Tibial nerve (tissue), 4 donors: ENCODE data around the gene NTPCR. TPM values are rescaled to one million over a fixed set of nuclear protein-coding genes. Genes with fewer than 3 reads are reported as not detected.

Experiments
- DNase-seq, 2 donors: peaks; one replicate each; pipeline ENCODE4 v3.0.0-alpha.2; 2019; ENCODE audit warnings: low spot score in 2 of 2
- H3K27ac ChIP-seq, 4 donors: fragments of 200-600 bp; sonication (generic) in 3 of 4; one replicate each; pipeline ENCODE4 v1.5.1; 2017 to 2019; ENCODE audit warnings: mild to moderate bottlenecking in 1 of 4
- H3K27me3 ChIP-seq, 2 donors: fragments of 200-600 bp; sonication (generic) in 1 of 2; one replicate each; pipeline versions ENCODE4 v1.5.1 to v1.6.0; 2017 to 2019
- H3K36me3 ChIP-seq, 3 donors: fragments of 200-600 bp; sonication (generic); one replicate each; pipeline ENCODE4 v1.5.1; 2018 to 2019
- H3K4me1 ChIP-seq, 4 donors: fragments of 200-600 bp; sonication (generic) in 3 of 4; one replicate each; pipeline ENCODE4 v1.5.1; 2017 to 2019
- H3K4me3 ChIP-seq, 4 donors: fragments of 200-600 bp; sonication (generic) in 3 of 4; one replicate each; pipeline ENCODE4 v1.5.1; 2017 to 2019; ENCODE audit warnings: mild to moderate bottlenecking in 1 of 4, moderate library complexity in 1 of 4
- H3K9me3 ChIP-seq, 4 donors: fragments of 200-600 bp; sonication (generic) in 3 of 4; one replicate each; pipeline ENCODE4 v1.5.1; 2017 to 2019
- EP300 ChIP-seq, 2 donors: sonication (generic); formaldehyde crosslinking; IDR thresholded peaks; one replicate each; pipeline ENCODE4 v1.6.1; 2017; ENCODE audit warnings: antibody characterized with exemption in 2 of 2, mild to moderate bottlenecking in 1 of 2
- POLR2A ChIP-seq, 2 donors: fragments of 450-650 bp; IDR thresholded peaks; one replicate each; pipeline ENCODE4 v1.6.1; 2017; ENCODE audit warnings: antibody characterized with exemption in 2 of 2, mild to moderate bottlenecking in 2 of 2, moderate library complexity in 2 of 2
- WGBS, 2 donors: methylation state at CpG; one replicate each; pipeline ENCODE4 v1.1.5; 2018; 5-methylcytosine and 5-hydroxymethylcytosine counted together
- total RNA-seq, 4 donors: library from RNA; depleted of rRNA; stranded (reverse); fragments of >200 nt; gene quantifications; one replicate each; pipeline ENCODE4 v1.1.0, GENCODE V29; 2016
- TF ChIP-seq, protein P1 (sequence below), 5 experiments: fragments of 200-600 bp in 3 of 5; fragments of 450-650 bp in 2 of 5; sonication (generic) in 3 of 5; IDR thresholded peaks; one replicate each; pipeline ENCODE4 v1.5.1; 2016 to 2019; ENCODE audit warnings: antibody characterized with exemption in 5 of 5, mild to moderate bottlenecking in 3 of 5, moderate library complexity in 2 of 5

Gene NTPCR
- total RNA-seq, 4 donors from 2014 or later, result 16.5 to 20.0 (median 18.6) TPM

DNA sequence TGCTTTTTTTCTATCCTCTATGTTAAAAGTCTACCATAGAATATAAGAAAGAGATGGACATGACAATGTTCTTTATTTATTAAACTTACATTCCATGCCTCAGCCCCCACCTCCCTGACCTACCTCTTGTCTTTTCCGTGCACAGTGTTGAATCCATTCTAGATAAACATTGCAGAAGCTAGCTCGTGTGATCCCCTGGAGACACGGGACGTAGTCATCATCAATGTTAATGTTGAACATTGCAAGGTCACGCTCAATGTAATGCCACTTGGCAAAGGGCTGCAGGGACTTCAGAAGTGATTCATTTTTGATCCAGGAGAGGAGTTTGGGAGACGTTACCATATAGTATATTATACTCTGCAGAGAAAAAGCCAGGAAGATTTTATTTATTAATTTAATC is 66.4 kb downstream of the NTPCR start:
- WGBS, 2 donors, result 69 to 76% methylated on average over 6 of the region's 6 CpGs
- H3K9me3 ChIP-seq, result no peaks in the 10 kb centered on the region
- peaks cover 0 to 26% (median 3%) of the 10 kb centered on the region in 4 donors for H3K4me1 ChIP-seq

DNA sequence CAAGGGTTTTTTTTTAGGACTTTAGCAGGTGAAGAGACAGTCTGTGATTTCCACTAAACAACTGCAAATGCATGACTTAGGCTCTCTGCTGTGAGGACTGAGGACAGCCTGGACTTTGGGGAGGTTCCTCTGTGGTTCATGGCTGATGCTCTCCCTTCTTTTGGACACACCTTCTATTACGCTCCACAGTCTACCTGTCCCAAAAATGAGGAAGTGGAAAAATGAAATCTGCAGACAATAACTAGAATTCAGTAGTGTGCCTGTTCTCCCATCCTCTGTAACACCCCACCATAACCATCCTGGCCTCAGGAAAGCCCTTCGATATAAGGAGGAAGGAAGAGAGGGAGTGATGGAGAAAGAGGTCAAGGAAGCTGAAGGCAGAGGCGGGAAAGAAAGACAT is 68.7 kb downstream of the NTPCR start:
- no peaks in the 10 kb centered on the region for H3K36me3 ChIP-seq
- no peaks in the 10 kb centered on the region for H3K9me3 ChIP-seq
- H3K4me3 ChIP-seq, result no peak overlapping the region
- no peak for DNase-seq
- TF ChIP-seq, protein P1, sequence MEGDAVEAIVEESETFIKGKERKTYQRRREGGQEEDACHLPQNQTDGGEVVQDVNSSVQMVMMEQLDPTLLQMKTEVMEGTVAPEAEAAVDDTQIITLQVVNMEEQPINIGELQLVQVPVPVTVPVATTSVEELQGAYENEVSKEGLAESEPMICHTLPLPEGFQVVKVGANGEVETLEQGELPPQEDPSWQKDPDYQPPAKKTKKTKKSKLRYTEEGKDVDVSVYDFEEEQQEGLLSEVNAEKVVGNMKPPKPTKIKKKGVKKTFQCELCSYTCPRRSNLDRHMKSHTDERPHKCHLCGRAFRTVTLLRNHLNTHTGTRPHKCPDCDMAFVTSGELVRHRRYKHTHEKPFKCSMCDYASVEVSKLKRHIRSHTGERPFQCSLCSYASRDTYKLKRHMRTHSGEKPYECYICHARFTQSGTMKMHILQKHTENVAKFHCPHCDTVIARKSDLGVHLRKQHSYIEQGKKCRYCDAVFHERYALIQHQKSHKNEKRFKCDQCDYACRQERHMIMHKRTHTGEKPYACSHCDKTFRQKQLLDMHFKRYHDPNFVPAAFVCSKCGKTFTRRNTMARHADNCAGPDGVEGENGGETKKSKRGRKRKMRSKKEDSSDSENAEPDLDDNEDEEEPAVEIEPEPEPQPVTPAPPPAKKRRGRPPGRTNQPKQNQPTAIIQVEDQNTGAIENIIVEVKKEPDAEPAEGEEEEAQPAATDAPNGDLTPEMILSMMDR (IDR thresholded peaks at IDR 0.05), result no peak
- no peak for TF ChIP-seq POLR2A (IDR thresholded peaks at IDR 0.05)
- no peak for TF ChIP-seq EP300 (IDR thresholded peaks at IDR 0.05)
- no peak overlapping the region for H3K27ac ChIP-seq
- WGBS, 2 donors, result 88 to 91% methylated on average over 3 of the region's 3 CpGs
- no peaks in the 10 kb centered on the region for H3K27me3 ChIP-seq
- peaks cover 0 to 26% (median 3%) of the 10 kb centered on the region in 4 donors for H3K4me1 ChIP-seq

More for the DNA sequence above, 66.4 kb downstream of the NTPCR start:
- H3K27ac ChIP-seq, result no peak overlapping the region
- H3K4me3 ChIP-seq, result no peak overlapping the region
- no peaks in the 10 kb centered on the region for H3K27me3 ChIP-seq
- DNase-seq, result no peak
- H3K36me3 ChIP-seq, result no peaks in the 10 kb centered on the region
- no peak for TF ChIP-seq POLR2A (IDR thresholded peaks at IDR 0.05)
- TF ChIP-seq, protein P1 (IDR thresholded peaks at IDR 0.05), result no peak
- TF ChIP-seq EP300 (IDR thresholded peaks at IDR 0.05), result no peak

DNA sequence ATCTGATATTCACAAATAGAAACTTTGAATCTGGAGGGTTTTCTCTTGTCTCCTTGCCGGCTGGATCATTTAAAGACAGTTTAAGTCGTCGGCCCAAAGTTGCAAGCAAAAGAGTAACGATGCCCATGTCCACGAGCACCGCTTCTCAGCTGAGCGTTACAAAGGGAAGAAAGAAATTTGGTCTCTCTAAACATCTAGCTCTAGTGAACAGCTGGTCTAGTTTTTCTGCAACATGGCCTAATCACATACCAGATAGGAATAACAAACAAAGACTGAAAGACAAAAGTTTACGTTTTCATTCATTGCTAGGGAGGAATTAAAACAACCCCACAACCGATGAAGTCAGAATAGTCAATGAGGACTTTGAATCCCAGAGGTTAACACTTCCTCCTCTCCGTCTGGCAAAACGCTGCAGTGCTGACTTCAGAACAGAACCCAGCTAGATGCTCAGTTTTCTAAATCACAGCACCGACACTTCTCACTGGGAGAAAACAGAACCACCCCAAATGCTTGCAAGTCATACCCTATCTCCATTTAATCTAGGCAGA is 69.4 kb downstream of the NTPCR start:
- Histone ChIP-seq H3K4me3 (no peak overlapping the region), H3K9me3 (no peaks in the 10 kb centered on the region), H3K36me3 (no peaks in the 10 kb centered on the region), H3K27ac (peak overlapping the region in 2 of 4 donors; percentile 29 to 38), H3K27me3 (no peaks in the 10 kb centered on the region), H3K4me1 (peaks cover 0 to 26% (median 3%) of the 10 kb centered on the region in 4 donors)
- TF ChIP-seq EP300 (IDR thresholded peaks at IDR 0.05) (no peak), POLR2A (IDR thresholded peaks at IDR 0.05) (no peak)
- TF ChIP-seq, protein P1 (IDR thresholded peaks at IDR 0.05), result no peak
- DNase-seq, result no peak
- 40 to 42% methylated on average over 12 of the region's 12 CpGs for WGBS, 2 donors

DNA sequence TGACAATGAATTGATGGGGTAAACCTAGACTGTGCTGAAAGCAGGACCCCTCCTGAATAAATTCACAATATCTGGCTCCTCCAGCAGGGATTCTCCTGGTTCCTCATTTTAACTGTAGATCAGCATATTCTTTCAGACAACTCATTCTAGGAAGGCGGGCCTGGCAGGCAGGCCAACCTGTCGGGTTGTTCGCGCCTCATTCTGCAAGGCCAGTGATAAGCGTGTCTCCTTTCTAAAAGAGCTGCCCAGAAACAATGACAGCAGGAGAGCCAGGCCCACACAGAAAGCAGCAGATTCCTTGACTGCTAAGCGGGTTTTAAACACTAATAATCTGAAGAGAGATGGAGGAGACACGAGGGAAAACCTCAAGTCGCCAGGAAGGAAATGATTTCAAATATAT is 70.0 kb downstream of the NTPCR start:
- 34 to 41% methylated on average over 8 of the region's 8 CpGs for WGBS, 2 donors
- Histone ChIP-seq H3K9me3 (no peaks in the 10 kb centered on the region), H3K36me3 (peaks cover 0 to 4% (median 0%) of the 10 kb centered on the region in 3 donors), H3K4me1 (peaks cover 0 to 26% (median 3%) of the 10 kb centered on the region in 4 donors), H3K27me3 (no peaks in the 10 kb centered on the region), H3K27ac (peak overlapping the region in 2 of 4 donors; percentile 29 to 38), H3K4me3 (no peak overlapping the region)
- no peak for TF ChIP-seq POLR2A (IDR thresholded peaks at IDR 0.05)
- TF ChIP-seq, protein P1 (IDR thresholded peaks at IDR 0.05), result no peak
- no peak for TF ChIP-seq EP300 (IDR thresholded peaks at IDR 0.05)
- no peak for DNase-seq

DNA sequence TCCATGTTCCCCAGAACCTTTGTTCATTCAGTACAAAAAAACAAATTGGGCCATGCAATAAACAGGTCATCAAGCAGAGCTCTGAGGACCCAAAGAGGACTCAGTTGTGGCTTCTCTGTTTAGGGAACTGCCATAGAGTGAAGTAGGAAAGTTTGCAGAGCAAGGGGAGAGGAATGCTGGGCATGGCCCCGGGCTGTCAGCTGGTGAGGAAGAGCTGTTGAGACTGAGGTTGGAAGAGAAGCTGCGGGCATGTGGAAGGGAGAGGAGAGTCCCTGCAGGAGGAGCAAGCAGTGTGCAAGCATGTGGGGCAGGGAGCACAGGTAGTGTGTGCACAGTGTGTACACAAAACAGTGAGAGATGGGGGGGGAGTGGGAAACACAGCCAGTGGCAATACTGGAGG is 71.8 kb downstream of the NTPCR start:
- TF ChIP-seq POLR2A (IDR thresholded peaks at IDR 0.05) (no peak), EP300 (IDR thresholded peaks at IDR 0.05) (no peak)
- TF ChIP-seq, protein P1 (IDR thresholded peaks at IDR 0.05), result no peak
- DNase-seq, result no peak

More for the DNA sequence above, 71.8 kb downstream of the NTPCR start:
- Histone ChIP-seq H3K27me3 (no peaks in the 10 kb centered on the region), H3K4me3 (no peak overlapping the region), H3K36me3 (peaks cover 0 to 4% (median 0%) of the 10 kb centered on the region in 3 donors), H3K4me1 (peaks cover 0 to 26% (median 3%) of the 10 kb centered on the region in 4 donors), H3K27ac (no peak overlapping the region), H3K9me3 (no peaks in the 10 kb centered on the region)
- 97 to 100% methylated on average over 2 of the region's 2 CpGs for WGBS, 2 donors
